ENCODE measurements around the gene RANGAP1. TPM values are rescaled to one million over a fixed set of nuclear protein-coding genes. Genes with fewer than 3 reads are reported as not detected.
A peak's percentile ranks its signal among the peaks of the same experiment; 100 is the strongest.

Gene RANGAP1
- total RNA-seq (2021) (159 and 177 TPM in 2 replicates), Bru-seq, nascent RNA (percentile 79 among the genes with signal in this experiment), BruChase-seq, experiment 1, labeled RNA remaining after a 2-hour chase (percentile 84 among the genes with signal in this experiment), BruChase-seq, experiment 2, labeled RNA remaining after a 6-hour chase (percentile 90 among the genes with signal in this experiment)
- long read RNA-seq, full-length matches to known transcripts = 104 of 214 reads
- long read RNA-seq, partial matches to known transcripts = 39 of 214 reads
- long read RNA-seq, other reads (novel, unspliced or antisense) = 71 of 214 reads

- TF ChIP-seq EZH2 (IDR thresholded peaks at IDR 0.05; ENCODE audit: borderline replicate concordance, low read depth, low read length, poor library complexity, severe bottlenecking) = no peak
- 0 out of 2 replicates have a peak, but pooled peaks have one; percentile 15 for TF ChIP-seq CTCF (conservative IDR thresholded peaks at IDR 0.05; ENCODE audit: low read depth, low read length)
- BruUV-seq (replicated peaks) = no TSS peak
- CTCF ChIA-PET = interaction anchor here (1.3 to 1.4 kb wide), 2 partner anchors 17 to 363 kb away, joined by 3 to 4 read pairs; no protein-coding TSS in a partner anchor
- peak; percentile 100 for DNase-seq (ENCODE audit: low spot score)
- H3K27ac ChIP-seq (ENCODE audit: low read depth, low read length, poor library complexity, severe bottlenecking) = peak within 1 kb of the TSS; percentile 85
- peaks cover 37% of the 10 kb centered on the region for H3K36me3 ChIP-seq (ENCODE audit: insufficient read depth, low read length, poor library complexity, severe bottlenecking)
- no peaks in the 10 kb centered on the region for H3K27me3 ChIP-seq (replicated peaks; ENCODE audit: insufficient read depth, low read depth, low read length, poor library complexity)
- POLR2A ChIA-PET (ENCODE audit: low non-redundant PET) = no interaction called here
- intact Hi-C loops (cut with micrococcal nuclease; ENCODE audit: unreplicated experiment) = no loop called here
- H3K4me3 ChIP-seq (ENCODE audit: low read depth, low read length, poor library complexity, severe bottlenecking) = peak within 1 kb of the TSS; percentile 95
- H3K9me3 ChIP-seq (ENCODE audit: low read depth, low read length, poor library complexity, severe bottlenecking) = no peaks in the 10 kb centered on the region
- H3K4me1 ChIP-seq (ENCODE audit: insufficient read depth, low read length, poor library complexity, severe bottlenecking) = peaks cover 20% of the 10 kb centered on the region
Observed at GRCh38 chr22:41285820-41286638, at the start of gene RANGAP1. TSS of gene RANGAP1 (minus strand) at chr22:41286187. CDS start at chr22:41281044, 5,143 bp downstream.

DNA sequence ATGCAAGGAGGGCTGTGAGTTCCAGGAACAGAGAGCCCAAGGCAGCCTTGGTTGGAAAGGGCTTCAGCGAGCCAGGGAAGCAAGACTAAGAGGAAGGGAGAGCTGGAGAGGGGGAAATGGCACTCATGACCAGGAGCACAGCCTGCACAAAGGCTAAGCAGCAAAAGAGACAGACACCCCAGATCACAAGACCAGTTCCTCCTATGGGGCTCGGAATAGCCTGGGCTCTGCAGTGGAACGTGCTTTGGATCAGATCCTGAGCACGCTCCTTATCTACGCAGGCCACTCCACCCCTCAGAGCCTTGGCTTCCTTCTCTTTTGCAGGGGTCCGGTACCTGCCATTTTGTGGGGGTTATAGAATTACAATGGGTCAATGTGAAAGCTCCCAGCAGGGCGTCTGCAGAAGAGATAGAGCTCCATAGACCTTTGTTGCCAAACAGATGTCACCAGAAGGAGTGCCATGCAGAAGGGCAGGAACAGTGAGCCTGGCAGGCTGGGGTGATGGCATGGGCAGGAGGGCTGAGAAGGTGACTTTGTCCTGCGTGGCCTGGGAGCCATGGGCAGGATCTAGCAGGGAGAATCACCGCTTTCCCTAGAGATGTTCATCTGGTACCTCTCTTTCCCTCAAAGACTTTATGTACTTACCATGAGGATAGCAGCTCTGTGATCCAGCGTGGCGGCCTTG, 49.1 kb upstream of the RANGAP1 start:
- Histone ChIP-seq H3K27me3 (replicated peaks; ENCODE audit: insufficient read depth, low read depth, low read length, poor library complexity) (no peaks in the 10 kb centered on the region), H3K27ac (ENCODE audit: low read depth, low read length, poor library complexity, severe bottlenecking) (no peak overlapping the region), H3K4me1 (ENCODE audit: insufficient read depth, low read length, poor library complexity, severe bottlenecking) (no peaks in the 10 kb centered on the region), H3K4me3 (ENCODE audit: low read depth, low read length, poor library complexity, severe bottlenecking) (no peak overlapping the region), H3K36me3 (ENCODE audit: insufficient read depth, low read length, poor library complexity, severe bottlenecking) (peaks cover 21% of the 10 kb centered on the region), H3K9me3 (ENCODE audit: low read depth, low read length, poor library complexity, severe bottlenecking) (no peaks in the 10 kb centered on the region)
- TF ChIP-seq CTCF (conservative IDR thresholded peaks at IDR 0.05; ENCODE audit: low read depth, low read length) = no peak
- CTCF ChIA-PET = no interaction called here
- DNase-seq (ENCODE audit: low spot score) = no peak
- no TSS peak for BruUV-seq (replicated peaks)
- intact Hi-C loops (cut with micrococcal nuclease; ENCODE audit: unreplicated experiment) = no loop called here
- POLR2A ChIA-PET (ENCODE audit: low non-redundant PET) = no interaction called here

DNA sequence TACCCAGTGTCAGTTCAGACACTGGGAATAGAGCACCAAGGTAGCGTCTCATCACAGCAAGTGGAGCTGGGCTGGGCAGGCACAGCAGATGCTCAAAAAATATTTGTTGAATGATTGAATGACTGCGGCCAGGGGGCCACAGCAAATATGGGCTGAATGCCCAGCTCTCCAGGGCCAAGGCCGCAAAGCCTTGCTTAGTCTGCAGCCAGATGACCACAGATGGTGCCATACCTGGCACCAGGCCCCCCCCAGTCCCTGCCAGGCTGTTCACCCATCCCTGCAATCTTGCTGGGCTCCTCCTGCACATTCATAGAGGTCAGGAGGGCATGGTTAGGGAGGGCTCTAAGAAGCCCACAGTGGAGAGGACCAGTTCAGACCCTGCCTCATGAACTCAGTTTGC, 48.2 kb upstream of the RANGAP1 start:
- no peaks in the 10 kb centered on the region for H3K4me1 ChIP-seq (ENCODE audit: insufficient read depth, low read length, poor library complexity, severe bottlenecking)
- CTCF ChIA-PET = no interaction called here
- no peak overlapping the region for H3K4me3 ChIP-seq (ENCODE audit: low read depth, low read length, poor library complexity, severe bottlenecking)
- H3K9me3 ChIP-seq (ENCODE audit: low read depth, low read length, poor library complexity, severe bottlenecking) = no peaks in the 10 kb centered on the region
- intact Hi-C loops (cut with micrococcal nuclease; ENCODE audit: unreplicated experiment) = no loop called here
- TF ChIP-seq EZH2 (IDR thresholded peaks at IDR 0.05; ENCODE audit: borderline replicate concordance, low read depth, low read length, poor library complexity, severe bottlenecking) (no peak), CTCF (conservative IDR thresholded peaks at IDR 0.05; ENCODE audit: low read depth, low read length) (no peak)
- DNase-seq (ENCODE audit: low spot score) = no peak
- peaks cover 29% of the 10 kb centered on the region for H3K36me3 ChIP-seq (ENCODE audit: insufficient read depth, low read length, poor library complexity, severe bottlenecking)
- no TSS peak for BruUV-seq (replicated peaks)
- no peaks in the 10 kb centered on the region for H3K27me3 ChIP-seq (replicated peaks; ENCODE audit: insufficient read depth, low read depth, low read length, poor library complexity)
- H3K27ac ChIP-seq (ENCODE audit: low read depth, low read length, poor library complexity, severe bottlenecking) = no peak overlapping the region
- POLR2A ChIA-PET (ENCODE audit: low non-redundant PET) = no interaction called here
